SK-N-SH treated with all-trans-retinoic acid at 6 μM for 48 hours (cell line): ENCODE results near the gene CLEC14A.
A peak's percentile ranks its signal among the peaks of the same experiment; 100 is the strongest.

Source experiments
- ATAC-seq: fragments of 200-7000 bp; cut with Tn5 transposase; 3 replicates; pipeline ENCODE4 v1.9.1; 2020; ENCODE audit warnings: mild to moderate bottlenecking, moderate library complexity
- ARNTL ChIP-seq: fragments of 450-650 bp; formaldehyde crosslinking; IDR thresholded peaks from 2 replicates; pipeline ENCODE4 v1.5.0; 2020; ENCODE audit warnings: low read depth, mild to moderate bottlenecking, moderate library complexity, borderline replicate concordance
- BACH2 ChIP-seq: fragments of 250-450 bp; sonication (Bioruptor Pico); IDR thresholded peaks from 2 replicates; pipeline ENCODE4 v1.9.0; 2021; ENCODE audit warnings: mild to moderate bottlenecking, borderline replicate concordance
- CREB5 ChIP-seq: fragments of 250-450 bp; sonication (Bioruptor Pico); IDR thresholded peaks from 2 replicates; pipeline ENCODE4 v1.5.1; 2020; ENCODE audit warnings: low read depth, mild to moderate bottlenecking, moderate library complexity
- CSDC2 ChIP-seq: fragments of 250-450 bp; sonication (Bioruptor Pico); IDR thresholded peaks from 2 replicates; pipeline ENCODE4 v1.5.0; 2020; ENCODE audit warnings: mild to moderate bottlenecking, moderate library complexity
- CSRNP3 ChIP-seq: fragments of 250-450 bp; sonication (Bioruptor Pico); IDR thresholded peaks from 2 replicates; pipeline ENCODE4 v1.5.1; 2021; ENCODE audit warnings: mild to moderate bottlenecking, moderate library complexity
- ESRRG ChIP-seq: fragments of 250-450 bp; sonication (Bioruptor Pico); IDR thresholded peaks from 2 replicates; pipeline ENCODE4 v1.6.1; 2021; ENCODE audit warnings: mild to moderate bottlenecking
- GLIS3 ChIP-seq: fragments of 250-450 bp; sonication (Bioruptor Pico); IDR thresholded peaks from 2 replicates; pipeline ENCODE4 v1.5.0; 2020; ENCODE audit warnings: mild to moderate bottlenecking, moderate library complexity
- ISL1 ChIP-seq: fragments of 250-450 bp; sonication (Bioruptor Pico); IDR thresholded peaks from 2 replicates; pipeline ENCODE4 v2.1.2; 2022; ENCODE audit warnings: mild to moderate bottlenecking, moderate library complexity
- OSR1 ChIP-seq: fragments of 250-450 bp; sonication (Bioruptor Pico); IDR thresholded peaks from 2 replicates; pipeline ENCODE4 v1.8.0; 2022; ENCODE audit warnings: moderate library complexity, mild to moderate bottlenecking, inconsistent platforms
- PATZ1 ChIP-seq: fragments of 250-450 bp; sonication (Bioruptor Pico); IDR thresholded peaks from 2 replicates; pipeline ENCODE4 v1.8.0; 2020; ENCODE audit warnings: mild to moderate bottlenecking, moderate library complexity, borderline replicate concordance
- POU6F1 ChIP-seq: fragments of 250-450 bp; sonication (Bioruptor Pico); IDR thresholded peaks from 2 replicates; pipeline ENCODE4 v1.8.0; 2021; ENCODE audit warnings: low read depth, mild to moderate bottlenecking, moderate library complexity, borderline replicate concordance
- PPARA ChIP-seq: fragments of 250-450 bp; sonication (Bioruptor Pico); IDR thresholded peaks from 2 replicates; pipeline ENCODE4 v1.5.0; 2020; ENCODE audit warnings: mild to moderate bottlenecking, borderline replicate concordance
- RARB ChIP-seq: fragments of 250-450 bp; sonication (Bioruptor Pico); IDR thresholded peaks from 2 replicates; pipeline ENCODE4 v1.8.0; 2021; ENCODE audit warnings: mild to moderate bottlenecking, moderate library complexity
- SNAI2 ChIP-seq: fragments of 250-450 bp; sonication (Bioruptor Pico); IDR thresholded peaks from 2 replicates; pipeline ENCODE4 v1.5.0; 2020; ENCODE audit warnings: mild to moderate bottlenecking, moderate library complexity
- TCF4 ChIP-seq: fragments of 250-450 bp; sonication (Bioruptor Pico); IDR thresholded peaks from 2 replicates; pipeline ENCODE4 v1.8.0; 2021; ENCODE audit warnings: mild to moderate bottlenecking, moderate library complexity, borderline replicate concordance
- TOX ChIP-seq: fragments of 250-450 bp; sonication (Bioruptor Pico); IDR thresholded peaks from 2 replicates; pipeline ENCODE4 v1.8.0; 2021; ENCODE audit warnings: mild to moderate bottlenecking, moderate library complexity, borderline replicate concordance
- ZC3H10 ChIP-seq: fragments of 250-450 bp; sonication (Bioruptor Pico); IDR thresholded peaks from 2 replicates; pipeline ENCODE4 v1.5.1; 2021; ENCODE audit warnings: mild to moderate bottlenecking, moderate library complexity
- ZFP3 ChIP-seq: fragments of 250-450 bp; sonication (Bioruptor Pico); IDR thresholded peaks from 2 replicates; pipeline ENCODE4 v1.5.0; 2020; ENCODE audit warnings: mild to moderate bottlenecking, moderate library complexity
- ZFP30 ChIP-seq: fragments of 450-650 bp; formaldehyde crosslinking; IDR thresholded peaks from 2 replicates; pipeline ENCODE4 v1.5.0; 2022; ENCODE audit warnings: mild to moderate bottlenecking, moderate library complexity
- ZNF565 ChIP-seq: fragments of 450-650 bp; formaldehyde crosslinking; conservative IDR thresholded peaks from 2 replicates; pipeline ENCODE4 v1.5.0; 2020; ENCODE audit warnings: low read depth, mild to moderate bottlenecking, moderate library complexity
- ZNF70 ChIP-seq: fragments of 450-650 bp; formaldehyde crosslinking; IDR thresholded peaks from 2 replicates; pipeline ENCODE4 v1.5.0; 2020; ENCODE audit warnings: mild to moderate bottlenecking, moderate library complexity
- TF ChIP-seq, protein P1 (sequence below): fragments of 250-450 bp; sonication (Bioruptor Pico); IDR thresholded peaks from 2 replicates; pipeline ENCODE4 v1.5.0; 2020; ENCODE audit warnings: mild to moderate bottlenecking, moderate library complexity

CLEC14A gene, protein sequence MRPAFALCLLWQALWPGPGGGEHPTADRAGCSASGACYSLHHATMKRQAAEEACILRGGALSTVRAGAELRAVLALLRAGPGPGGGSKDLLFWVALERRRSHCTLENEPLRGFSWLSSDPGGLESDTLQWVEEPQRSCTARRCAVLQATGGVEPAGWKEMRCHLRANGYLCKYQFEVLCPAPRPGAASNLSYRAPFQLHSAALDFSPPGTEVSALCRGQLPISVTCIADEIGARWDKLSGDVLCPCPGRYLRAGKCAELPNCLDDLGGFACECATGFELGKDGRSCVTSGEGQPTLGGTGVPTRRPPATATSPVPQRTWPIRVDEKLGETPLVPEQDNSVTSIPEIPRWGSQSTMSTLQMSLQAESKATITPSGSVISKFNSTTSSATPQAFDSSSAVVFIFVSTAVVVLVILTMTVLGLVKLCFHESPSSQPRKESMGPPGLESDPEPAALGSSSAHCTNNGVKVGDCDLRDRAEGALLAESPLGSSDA

DNA sequence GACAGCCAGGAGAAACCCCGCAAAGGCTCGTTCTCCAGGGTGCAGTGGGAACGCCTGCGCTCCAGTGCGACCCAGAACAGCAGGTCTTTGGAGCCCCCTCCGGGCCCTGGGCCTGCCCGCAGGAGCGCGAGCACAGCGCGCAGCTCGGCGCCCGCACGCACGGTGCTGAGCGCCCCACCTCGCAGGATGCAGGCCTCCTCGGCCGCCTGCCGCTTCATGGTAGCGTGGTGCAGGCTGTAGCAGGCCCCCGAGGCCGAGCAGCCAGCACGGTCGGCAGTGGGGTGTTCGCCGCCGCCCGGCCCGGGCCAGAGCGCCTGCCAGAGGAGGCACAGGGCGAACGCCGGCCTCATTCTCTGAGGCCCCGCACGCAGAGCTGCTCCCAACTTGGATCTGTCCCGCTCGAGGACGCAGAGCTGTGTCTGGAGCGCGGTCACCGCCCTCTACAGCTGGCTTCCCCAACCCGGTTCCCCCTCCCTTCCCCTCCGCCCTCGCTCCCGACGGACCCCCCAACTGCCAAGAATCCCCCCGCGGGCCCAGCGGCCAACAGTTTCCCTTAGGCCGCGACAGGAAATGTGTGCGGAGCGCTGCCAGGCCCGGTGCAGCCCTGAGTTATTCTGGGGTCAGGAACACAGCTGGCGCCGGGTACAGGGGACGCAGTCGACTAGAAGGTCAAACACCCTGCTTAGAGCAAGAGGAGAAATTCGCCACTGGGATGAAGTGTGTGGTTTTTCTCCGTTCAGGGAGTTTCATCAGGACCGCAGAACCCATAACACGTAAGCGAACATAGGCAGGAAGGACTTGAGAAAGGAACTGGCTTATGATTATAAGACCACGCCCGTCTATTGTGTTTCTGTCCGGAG lies at the start of gene CLEC14A:
Gene CLEC14A (minus strand): TSS at position 421 of the 860 bp plus-strand sequence. CDS start 71 bp downstream, at position 350.
- TF ChIP-seq CREB5 (CRISPR knock-in tag) = no peak
- TF ChIP-seq CSRNP3 (CRISPR knock-in tag) = no peak
- TF ChIP-seq, protein P1, sequence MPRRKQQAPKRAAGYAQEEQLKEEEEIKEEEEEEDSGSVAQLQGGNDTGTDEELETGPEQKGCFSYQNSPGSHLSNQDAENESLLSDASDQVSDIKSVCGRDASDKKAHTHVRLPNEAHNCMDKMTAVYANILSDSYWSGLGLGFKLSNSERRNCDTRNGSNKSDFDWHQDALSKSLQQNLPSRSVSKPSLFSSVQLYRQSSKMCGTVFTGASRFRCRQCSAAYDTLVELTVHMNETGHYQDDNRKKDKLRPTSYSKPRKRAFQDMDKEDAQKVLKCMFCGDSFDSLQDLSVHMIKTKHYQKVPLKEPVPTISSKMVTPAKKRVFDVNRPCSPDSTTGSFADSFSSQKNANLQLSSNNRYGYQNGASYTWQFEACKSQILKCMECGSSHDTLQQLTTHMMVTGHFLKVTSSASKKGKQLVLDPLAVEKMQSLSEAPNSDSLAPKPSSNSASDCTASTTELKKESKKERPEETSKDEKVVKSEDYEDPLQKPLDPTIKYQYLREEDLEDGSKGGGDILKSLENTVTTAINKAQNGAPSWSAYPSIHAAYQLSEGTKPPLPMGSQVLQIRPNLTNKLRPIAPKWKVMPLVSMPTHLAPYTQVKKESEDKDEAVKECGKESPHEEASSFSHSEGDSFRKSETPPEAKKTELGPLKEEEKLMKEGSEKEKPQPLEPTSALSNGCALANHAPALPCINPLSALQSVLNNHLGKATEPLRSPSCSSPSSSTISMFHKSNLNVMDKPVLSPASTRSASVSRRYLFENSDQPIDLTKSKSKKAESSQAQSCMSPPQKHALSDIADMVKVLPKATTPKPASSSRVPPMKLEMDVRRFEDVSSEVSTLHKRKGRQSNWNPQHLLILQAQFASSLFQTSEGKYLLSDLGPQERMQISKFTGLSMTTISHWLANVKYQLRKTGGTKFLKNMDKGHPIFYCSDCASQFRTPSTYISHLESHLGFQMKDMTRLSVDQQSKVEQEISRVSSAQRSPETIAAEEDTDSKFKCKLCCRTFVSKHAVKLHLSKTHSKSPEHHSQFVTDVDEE (CRISPR knock-in tag) = no peak
- TF ChIP-seq ZNF565 (CRISPR knock-in tag) = no peak
- no peak for TF ChIP-seq ZFP3 (CRISPR knock-in tag)
- TF ChIP-seq TCF4 = no peak
- TF ChIP-seq ZNF70 (CRISPR knock-in tag) = no peak
- TF ChIP-seq PPARA (CRISPR knock-in tag) = no peak
- TF ChIP-seq ESRRG (CRISPR knock-in tag) = no peak
- no peak for TF ChIP-seq ZC3H10 (CRISPR knock-in tag)
- TF ChIP-seq ARNTL (CRISPR knock-in tag) = no peak
- no peak for TF ChIP-seq PATZ1 (CRISPR knock-in tag)
- no peak for TF ChIP-seq CSDC2
- no peak for TF ChIP-seq BACH2 (CRISPR knock-in tag)
- no peak for TF ChIP-seq ZFP30
- TF ChIP-seq OSR1 (CRISPR knock-in tag) = no peak
- no peak for TF ChIP-seq ISL1 (CRISPR knock-in tag)
- peak; percentile 76 for ATAC-seq

DNA sequence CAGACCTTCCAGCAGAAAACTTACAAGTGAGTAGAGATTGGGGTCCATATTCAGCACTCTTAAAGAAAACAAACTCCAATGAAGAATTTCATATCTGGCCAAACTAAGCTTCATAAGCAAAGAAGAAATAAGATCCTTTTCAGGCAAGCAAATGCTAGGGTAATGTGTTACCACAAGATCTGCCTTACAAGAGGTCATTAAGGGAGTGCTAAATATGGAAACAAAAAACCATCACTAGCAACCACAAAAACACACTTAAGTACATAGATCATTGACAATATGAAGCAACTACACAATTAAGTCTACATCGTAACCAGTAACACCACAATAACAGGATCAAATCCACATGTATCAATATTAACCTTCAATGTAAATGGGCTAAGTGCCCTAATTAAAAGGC lies 47.1 kb upstream of the CLEC14A start:
- ATAC-seq = no peak
- no peak for TF ChIP-seq PATZ1 (CRISPR knock-in tag)
- no peak for TF ChIP-seq SNAI2 (CRISPR knock-in tag)
- TF ChIP-seq ZNF565 (CRISPR knock-in tag) = no peak
- TF ChIP-seq CSRNP3 (CRISPR knock-in tag) = no peak
- TF ChIP-seq TOX (CRISPR knock-in tag) = no peak
- no peak for TF ChIP-seq ZC3H10 (CRISPR knock-in tag)
- TF ChIP-seq ZFP30 = no peak
- TF ChIP-seq PPARA (CRISPR knock-in tag) = no peak
- TF ChIP-seq BACH2 (CRISPR knock-in tag) = no peak
- TF ChIP-seq ISL1 (CRISPR knock-in tag) = no peak
- no peak for TF ChIP-seq TCF4
- TF ChIP-seq POU6F1 = no peak
- no peak for TF ChIP-seq GLIS3 (CRISPR knock-in tag)
- no peak for TF ChIP-seq RARB
- TF ChIP-seq CREB5 (CRISPR knock-in tag) = no peak
- no peak for TF ChIP-seq CSDC2
- TF ChIP-seq, all 23 proteins: peak for 0
